GM12873 (cell line): ENCODE results near the gene INPP5E.

Experiments used
- TF ChIP-seq, protein P1 (sequence below): IDR thresholded peaks from 2 replicates; pipeline ENCODE4 v1.5.1; 2012; ENCODE audit warnings: low read depth, mild to moderate bottlenecking, moderate library complexity, low read length, control low read depth; ENCODE audit not compliant: insufficient read depth; ENCODE audit errors: missing control alignments

Gene INPP5E

GRCh38 chr9:136442265-136442664 is 2.6 kb upstream of the INPP5E start:
- TF ChIP-seq, protein P1, sequence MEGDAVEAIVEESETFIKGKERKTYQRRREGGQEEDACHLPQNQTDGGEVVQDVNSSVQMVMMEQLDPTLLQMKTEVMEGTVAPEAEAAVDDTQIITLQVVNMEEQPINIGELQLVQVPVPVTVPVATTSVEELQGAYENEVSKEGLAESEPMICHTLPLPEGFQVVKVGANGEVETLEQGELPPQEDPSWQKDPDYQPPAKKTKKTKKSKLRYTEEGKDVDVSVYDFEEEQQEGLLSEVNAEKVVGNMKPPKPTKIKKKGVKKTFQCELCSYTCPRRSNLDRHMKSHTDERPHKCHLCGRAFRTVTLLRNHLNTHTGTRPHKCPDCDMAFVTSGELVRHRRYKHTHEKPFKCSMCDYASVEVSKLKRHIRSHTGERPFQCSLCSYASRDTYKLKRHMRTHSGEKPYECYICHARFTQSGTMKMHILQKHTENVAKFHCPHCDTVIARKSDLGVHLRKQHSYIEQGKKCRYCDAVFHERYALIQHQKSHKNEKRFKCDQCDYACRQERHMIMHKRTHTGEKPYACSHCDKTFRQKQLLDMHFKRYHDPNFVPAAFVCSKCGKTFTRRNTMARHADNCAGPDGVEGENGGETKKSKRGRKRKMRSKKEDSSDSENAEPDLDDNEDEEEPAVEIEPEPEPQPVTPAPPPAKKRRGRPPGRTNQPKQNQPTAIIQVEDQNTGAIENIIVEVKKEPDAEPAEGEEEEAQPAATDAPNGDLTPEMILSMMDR: no peak

DNA sequence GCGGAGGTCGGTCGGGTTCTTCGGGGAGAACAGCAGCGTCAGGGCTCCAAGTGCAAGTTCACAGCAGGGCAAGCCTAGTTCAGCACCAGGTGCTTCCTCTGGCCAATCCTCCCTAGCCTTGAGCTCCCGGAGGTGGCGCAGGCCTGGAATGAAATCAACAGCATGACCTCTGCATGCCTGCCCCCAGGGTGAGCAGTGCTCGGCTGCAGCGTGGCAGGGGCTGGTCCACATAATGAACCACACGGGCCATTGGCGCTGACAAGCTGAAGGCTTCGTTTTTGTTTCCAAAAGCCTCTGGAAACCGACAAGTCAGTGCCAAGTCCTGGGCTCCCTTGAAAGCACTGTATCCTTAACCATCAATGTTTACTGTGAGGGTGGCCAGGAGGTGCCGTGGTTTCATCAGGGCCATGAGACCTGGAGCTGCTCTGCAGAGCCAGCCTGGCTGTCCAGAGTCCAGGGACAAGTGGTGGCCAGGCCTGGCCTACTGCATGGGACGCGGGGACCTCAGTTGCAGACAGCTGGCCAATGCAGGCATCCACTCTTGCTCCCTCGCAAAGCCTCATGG is 2.1 kb upstream of the INPP5E start:
- TF ChIP-seq, protein P1: no peak

DNA sequence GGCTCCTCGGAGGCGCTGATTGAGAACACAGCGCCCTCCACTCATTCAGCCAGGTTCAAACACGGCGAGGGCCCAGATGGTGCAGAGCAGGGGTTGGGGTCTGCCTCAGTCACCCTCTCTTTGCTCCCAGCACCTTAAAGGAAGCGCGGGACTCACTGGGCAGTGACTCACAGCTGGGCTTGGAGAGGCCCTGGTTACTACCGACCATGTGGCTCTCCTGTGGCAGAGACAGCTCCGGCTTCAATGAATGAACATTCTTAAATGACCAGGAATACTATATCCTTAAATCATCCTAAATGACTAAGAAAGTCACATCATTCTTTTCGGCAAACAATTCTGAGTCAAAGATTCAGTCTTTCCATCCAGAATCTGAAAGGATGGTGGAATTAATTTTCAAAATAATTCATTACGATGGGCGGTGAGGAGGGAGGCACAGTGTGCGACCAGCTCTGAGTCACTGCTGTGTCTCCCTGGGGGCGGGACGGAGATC is 1.6 kb upstream of the INPP5E start:
- TF ChIP-seq, protein P1: no peak

DNA sequence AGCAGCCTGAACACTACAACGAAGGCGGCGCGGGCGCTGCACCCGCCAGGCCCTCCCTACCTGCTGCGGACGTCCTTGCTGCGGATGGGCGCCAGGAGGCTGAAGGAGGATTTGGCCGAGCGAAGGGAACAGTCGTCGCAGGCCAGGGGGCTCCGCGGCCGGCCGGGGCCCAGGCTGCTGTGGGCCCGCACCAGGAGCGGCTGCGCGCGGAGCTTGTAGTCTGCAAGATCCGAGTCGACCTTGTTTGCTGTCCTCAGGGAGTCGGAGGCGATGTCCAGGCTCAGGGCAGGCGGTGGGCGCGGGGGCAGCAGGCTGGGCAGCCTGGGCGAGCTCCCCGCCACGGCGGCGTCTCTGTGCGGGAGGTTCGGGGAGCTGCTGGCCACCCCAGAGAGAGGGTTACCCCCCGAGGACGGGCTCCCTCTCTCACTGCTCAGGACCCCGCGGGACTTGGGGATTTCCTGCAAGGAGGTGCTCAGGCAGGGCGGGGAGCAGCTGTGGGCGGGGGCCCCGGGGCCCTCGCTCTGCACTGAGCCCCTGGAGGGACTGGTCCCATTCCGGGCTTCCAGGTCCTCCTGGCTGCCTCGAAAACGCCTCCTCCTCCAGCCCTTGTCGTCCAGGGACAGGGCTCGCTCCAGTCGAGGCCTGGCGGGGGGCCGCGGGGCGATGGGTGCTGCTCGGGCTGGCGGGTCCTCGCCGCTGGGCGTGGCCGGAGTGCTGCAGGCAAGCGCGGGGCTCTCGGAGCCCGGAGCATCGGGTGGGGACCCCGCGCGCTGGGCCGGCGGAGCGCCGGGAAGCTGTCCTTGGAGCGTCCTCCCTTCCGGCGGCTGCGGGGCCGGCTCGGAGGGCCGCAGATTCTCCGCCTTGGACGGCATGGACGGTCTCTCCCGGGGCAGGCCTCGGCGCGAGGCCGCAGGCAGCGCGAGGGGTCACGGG is 831 bp downstream of the INPP5E start:
- TF ChIP-seq, protein P1: no peak

- TF ChIP-seq, protein P1: no peak
Observed at GRCh38 chr9:136437839-136438547, 1.7 kb downstream of the INPP5E start.

DNA sequence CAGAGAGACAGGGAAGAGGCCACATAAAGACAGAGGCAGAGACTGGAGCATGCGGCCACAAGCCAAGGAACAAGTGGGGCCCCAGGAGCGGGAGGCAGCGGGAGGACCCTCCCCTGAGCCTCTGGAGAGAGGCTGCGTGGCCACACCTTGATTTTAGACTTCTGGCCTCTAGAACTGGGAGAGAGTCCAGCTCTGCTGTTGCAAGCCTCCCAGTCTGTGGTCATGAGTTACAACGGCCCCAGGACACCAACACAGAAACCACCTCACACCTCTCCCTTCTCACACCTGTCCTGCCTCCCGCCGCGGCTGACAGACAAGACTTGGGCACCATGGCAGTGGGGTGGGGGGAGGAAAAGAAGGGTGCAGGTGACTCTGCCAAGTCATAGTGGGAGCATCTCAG is 2.2 kb downstream of the INPP5E start:
- TF ChIP-seq, protein P1: no peak
